ENCODE measurements around the gene ATP2B1. TPM values are rescaled to one million over a fixed set of nuclear protein-coding genes. Genes with fewer than 3 reads are reported as not detected.

The ATP2B1 gene
- total RNA-seq, 1 experiment from 2014 or later = 20.6 TPM

GRCh38 chr12:89597210-89597609 lies 111.4 kb downstream of the ATP2B1 start:
- no peak for TF ChIP-seq CTCF (conservative IDR thresholded peaks at IDR 0.05)
- DNase-seq = no peak
- no peak overlapping the region for H3K14ac ChIP-seq (ENCODE audit: insufficient read depth, low read length)
- no peak overlapping the region for H2BK120ac ChIP-seq (ENCODE audit: low read depth, low read length, poor library complexity, severe bottlenecking)
- H3K56ac ChIP-seq (ENCODE audit: insufficient read length, low read depth, low read length) = no peak overlapping the region
- H3K18ac ChIP-seq (ENCODE audit: insufficient read length, low read depth, low read length) = no peak overlapping the region
- H2BK15ac ChIP-seq (ENCODE audit: low read depth, low read length) = no peak overlapping the region
- no peak overlapping the region for H3K9ac ChIP-seq (ENCODE audit: extremely low read depth, insufficient read length, low read length)
- no peak overlapping the region for H2BK5ac ChIP-seq (ENCODE audit: insufficient read length, low read length)
- H2BK12ac ChIP-seq (ENCODE audit: insufficient read length, low read depth, low read length) = no peak overlapping the region
- H3K9me3 ChIP-seq (ENCODE audit: control insufficient read depth, low read depth, low read length) = no peaks in the 10 kb centered on the region
- no peak overlapping the region for H4K5ac ChIP-seq (ENCODE audit: insufficient read length, low read depth, low read length)
- no peak overlapping the region for H3K27ac Mint-ChIP-seq
- no peak overlapping the region for H4K8ac ChIP-seq (replicated peaks; ENCODE audit: insufficient read length, low read depth, low read length)
- no peak overlapping the region for H2AK5ac ChIP-seq (ENCODE audit: insufficient read length, low read length)
- peaks cover 18 to 26% of the 10 kb centered on the region in 2 experiments for H3K4me1 Mint-ChIP-seq
- H3K36me3 Mint-ChIP-seq (ENCODE audit: insufficient read depth in 1 of 3, low read depth in 3 of 3) = peaks cover 0 to 9% (median 0%) of the 10 kb centered on the region in 3 experiments; a peak in 2 of 7 replicates
- H3K4me3 Mint-ChIP-seq = no peak overlapping the region
- no peaks in the 10 kb centered on the region; the same call in 1 of the 2 replicates for H3K4me1 ChIP-seq (ENCODE audit: insufficient read depth, low read length)
- no peaks in the 10 kb centered on the region for H3K23me2 ChIP-seq (ENCODE audit: insufficient read length, low read depth, low read length, poor library complexity, severe bottlenecking)
- no CpG with 5 or more reads among the region's 4 CpGs for WGBS (ENCODE audit: extremely low coverage, insufficient read length, low lambda C conversion rate)
- no peak overlapping the region for H3K4ac ChIP-seq (ENCODE audit: low read depth, low read length)
- no peak overlapping the region for H4K91ac ChIP-seq (ENCODE audit: insufficient read length, low read depth, low read length)
- no peak overlapping the region for H2BK20ac ChIP-seq (ENCODE audit: low read depth, low read length, poor library complexity, severe bottlenecking)
- no peak overlapping the region for H3K23ac ChIP-seq (ENCODE audit: insufficient read length, low read depth, low read length)
- H4K20me1 ChIP-seq (ENCODE audit: control insufficient read depth, insufficient read depth, insufficient read length) = no peaks in the 10 kb centered on the region
- no peaks in the 10 kb centered on the region for H3K79me1 ChIP-seq (ENCODE audit: insufficient read depth, low read depth, low read length, poor library complexity, severe bottlenecking)
- H3K79me2 ChIP-seq (ENCODE audit: insufficient read depth, low read length) = no peaks in the 10 kb centered on the region
- no peak overlapping the region for H2AFZ ChIP-seq (ENCODE audit: low read length)
- H3K27me3 ChIP-seq (ENCODE audit: insufficient read depth, low read length) = no peaks in the 10 kb centered on the region
- no peak overlapping the region for H3K27ac ChIP-seq (ENCODE audit: insufficient read length, low read depth, low read length)
- no peaks in the 10 kb centered on the region for H3K9me3 Mint-ChIP-seq
- no peak overlapping the region for H3T11ph ChIP-seq (ENCODE audit: low read length)
- no peaks in the 10 kb centered on the region for H3K27me3 Mint-ChIP-seq (ENCODE audit: low read depth)
- no peak overlapping the region for H3K4me2 ChIP-seq (ENCODE audit: insufficient read depth, insufficient read length, low read length)
